HEK293T (cell line): ENCODE data around the gene CCM2L.

ENCODE experiments used
- CTCF ChIA-PET: fragments of 350-600 bp; formaldehyde crosslinking; extraction: SDS; loops from one replicate; lab custom pipeline; 2021; ENCODE audit warnings: antibody characterized with exemption, inconsistent platforms; lab: Yijun Ruan, JAX
- POLR2A ChIA-PET: fragments of 350-600 bp; formaldehyde crosslinking; extraction: SDS; loops from one replicate; lab custom pipeline; 2020; ENCODE audit warnings: antibody characterized with exemption, inconsistent platforms; lab: Yijun Ruan, JAX
- DNase-seq: peaks from one replicate; pipeline ENCODE4 v3.0.0; 2012; ENCODE audit warnings: mixed read lengths; ENCODE audit errors: extremely low spot score
- ARNT ChIP-seq: fragments of 450-650 bp; IDR thresholded peaks from 2 replicates; pipeline ENCODE4 v1.6.1; 2017; ENCODE audit warnings: mild to moderate bottlenecking
- BHLHE40 ChIP-seq: fragments of 450-650 bp; IDR thresholded peaks from 2 replicates; pipeline ENCODE4 v1.6.1; 2016; ENCODE audit warnings: mild to moderate bottlenecking, moderate library complexity, borderline replicate concordance
- CTBP1 ChIP-seq: fragments of 450-650 bp; IDR thresholded peaks from 2 replicates; pipeline ENCODE4 v1.6.1; 2016; ENCODE audit warnings: borderline replicate concordance
- ELF4 ChIP-seq: fragments of 450-650 bp; IDR thresholded peaks from 2 replicates; pipeline ENCODE4 v1.6.1; 2017; ENCODE audit warnings: antibody characterized with exemption
- FOXA1 ChIP-seq: fragments of 450-650 bp; IDR thresholded peaks from 2 replicates; pipeline ENCODE4 v1.6.1; 2016; ENCODE audit warnings: mild to moderate bottlenecking
- FOXK2 ChIP-seq: fragments of 450-650 bp; IDR thresholded peaks from 2 replicates; pipeline ENCODE4 v1.6.1; 2016; ENCODE audit warnings: mild to moderate bottlenecking
- FOXM1 ChIP-seq: fragments of 450-650 bp; IDR thresholded peaks from 2 replicates; pipeline ENCODE4 v1.6.1; 2017; ENCODE audit warnings: mild to moderate bottlenecking, borderline replicate concordance
- HDGF ChIP-seq: fragments of 450-650 bp; IDR thresholded peaks from 2 replicates; pipeline ENCODE4 v1.6.1; 2017; ENCODE audit warnings: antibody characterized with exemption, borderline replicate concordance
- L3MBTL2 ChIP-seq: fragments of 450-650 bp; conservative IDR thresholded peaks from 2 replicates; pipeline ENCODE4 v1.6.1; 2016; ENCODE audit warnings: mild to moderate bottlenecking
- LEF1 ChIP-seq: fragments of 450-650 bp; IDR thresholded peaks from 2 replicates; pipeline ENCODE4 v1.6.1; 2017; ENCODE audit warnings: mild to moderate bottlenecking, borderline replicate concordance
- NFRKB ChIP-seq: fragments of 450-650 bp; IDR thresholded peaks from 2 replicates; pipeline ENCODE4 v1.6.1; 2016; ENCODE audit warnings: mild to moderate bottlenecking, moderate library complexity
- SP1 ChIP-seq: fragments of 450-650 bp; IDR thresholded peaks from 2 replicates; pipeline ENCODE4 v1.6.1; 2017
- SUZ12 ChIP-seq: fragments of 450-650 bp; IDR thresholded peaks from 2 replicates; pipeline ENCODE4 v1.6.1; 2016; ENCODE audit warnings: mild to moderate bottlenecking
- TARDBP ChIP-seq: fragments of 450-650 bp; IDR thresholded peaks from 2 replicates; pipeline ENCODE4 v1.6.1; 2016
- ZNF384 ChIP-seq: fragments of 450-650 bp; IDR thresholded peaks from 2 replicates; pipeline ENCODE4 v1.6.1; 2016
- TF ChIP-seq, protein P1 (sequence below): fragments of 450-650 bp; IDR thresholded peaks from 2 replicates; pipeline ENCODE4 v1.6.1; 2016

Gene CCM2L

DNA sequence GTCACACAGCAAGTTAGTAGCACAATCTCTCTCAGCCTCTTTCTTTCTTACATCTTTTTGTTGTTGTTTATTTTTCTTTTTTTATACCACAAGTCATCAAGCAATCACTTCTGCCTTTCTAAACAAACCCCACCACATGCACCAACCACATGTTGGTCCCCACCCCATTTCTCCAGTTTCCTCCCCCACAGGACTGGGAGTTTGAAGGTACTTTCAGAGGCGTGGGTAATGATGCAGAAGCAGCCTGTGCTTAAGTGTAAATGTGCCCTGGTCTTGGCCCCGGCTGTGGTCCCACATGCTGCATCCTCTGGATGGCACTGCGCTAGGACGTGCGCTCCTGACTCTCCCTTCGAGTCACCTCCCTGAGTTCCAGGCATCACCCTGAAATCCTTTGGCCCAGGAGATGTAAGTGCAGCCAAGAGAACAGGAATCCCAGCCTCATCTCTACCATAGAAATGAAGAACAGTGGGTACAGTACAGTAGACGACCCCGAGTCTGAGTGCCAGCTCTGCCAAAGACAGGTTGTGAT, 47.5 kb downstream of the CCM2L start:
- CTCF ChIA-PET: interaction anchor here (0.7 kb wide), 1 partner anchor 32 kb away, joined by 3 read pairs; no protein-coding TSS in a partner anchor
- TF ChIP-seq L3MBTL2 (no peak), CTBP1 (no peak), LEF1 (no peak), ARNT (no peak), SUZ12 (no peak), SP1 (no peak), FOXK2 (no peak), ELF4 (no peak), ZNF384 (no peak), BHLHE40 (no peak)
- TF ChIP-seq, protein P1, sequence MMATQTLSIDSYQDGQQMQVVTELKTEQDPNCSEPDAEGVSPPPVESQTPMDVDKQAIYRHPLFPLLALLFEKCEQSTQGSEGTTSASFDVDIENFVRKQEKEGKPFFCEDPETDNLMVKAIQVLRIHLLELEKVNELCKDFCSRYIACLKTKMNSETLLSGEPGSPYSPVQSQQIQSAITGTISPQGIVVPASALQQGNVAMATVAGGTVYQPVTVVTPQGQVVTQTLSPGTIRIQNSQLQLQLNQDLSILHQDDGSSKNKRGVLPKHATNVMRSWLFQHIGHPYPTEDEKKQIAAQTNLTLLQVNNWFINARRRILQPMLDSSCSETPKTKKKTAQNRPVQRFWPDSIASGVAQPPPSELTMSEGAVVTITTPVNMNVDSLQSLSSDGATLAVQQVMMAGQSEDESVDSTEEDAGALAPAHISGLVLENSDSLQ: no peak
- no peak for DNase-seq
- POLR2A ChIA-PET: no interaction called here

DNA sequence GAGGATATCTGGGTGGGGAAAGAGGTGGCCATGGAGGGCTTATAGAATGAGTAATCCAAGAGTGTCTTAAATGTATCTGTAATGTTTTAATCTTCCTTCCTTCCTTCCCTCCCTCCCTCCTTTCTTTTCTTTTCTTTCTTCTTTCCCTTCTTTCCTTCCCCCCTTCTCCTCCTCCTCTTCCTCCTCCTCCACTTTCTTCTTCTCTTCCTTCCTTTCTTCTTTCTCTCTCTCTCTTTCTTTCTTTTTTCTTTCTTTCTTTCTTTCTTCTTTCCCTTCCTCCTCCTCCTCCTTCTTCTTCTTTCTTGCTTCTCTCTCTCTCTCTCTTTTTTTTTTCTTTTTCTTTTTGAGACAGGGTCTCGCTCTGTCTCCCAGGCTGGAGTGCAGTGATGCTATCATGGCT, 49.0 kb downstream of the CCM2L start:
- DNase-seq: no peak
- CTCF ChIA-PET: no interaction called here
- POLR2A ChIA-PET: no interaction called here
- TF ChIP-seq TARDBP: no peak
- TF ChIP-seq ELF4: no peak
- no peak for TF ChIP-seq FOXK2

DNA sequence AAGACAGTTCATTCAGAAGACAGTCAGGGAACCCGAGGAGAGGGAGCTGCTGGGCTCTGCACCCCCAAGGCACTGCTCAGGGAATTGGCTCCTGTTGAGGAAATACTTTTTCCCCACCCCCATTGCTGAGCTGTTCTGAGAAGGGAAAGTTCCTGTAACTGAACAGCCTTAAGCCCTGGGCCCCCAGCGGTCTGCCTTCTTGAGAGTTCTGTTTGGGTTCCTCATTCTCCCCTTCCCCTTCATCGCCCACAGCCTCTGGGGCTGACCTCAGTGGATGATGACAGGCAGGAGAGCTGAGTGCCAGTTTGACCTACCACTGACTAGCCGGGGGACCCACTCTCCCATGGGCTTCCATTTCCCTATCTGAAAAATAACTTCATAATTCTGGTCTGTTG, 52.5 kb downstream of the CCM2L start:
- ChIA-PET CTCF (interaction anchor here (0.5 kb wide), 1 partner anchor 478 kb away, joined by 3 read pairs; no protein-coding TSS in a partner anchor), POLR2A (interaction anchor here (0.6 kb wide), 1 partner anchor 34 kb away, joined by 3 read pairs; no protein-coding TSS in a partner anchor)
- TF ChIP-seq HDGF: no peak
- no peak for TF ChIP-seq ELF4
- TF ChIP-seq TARDBP: no peak
- DNase-seq: no peak

DNA sequence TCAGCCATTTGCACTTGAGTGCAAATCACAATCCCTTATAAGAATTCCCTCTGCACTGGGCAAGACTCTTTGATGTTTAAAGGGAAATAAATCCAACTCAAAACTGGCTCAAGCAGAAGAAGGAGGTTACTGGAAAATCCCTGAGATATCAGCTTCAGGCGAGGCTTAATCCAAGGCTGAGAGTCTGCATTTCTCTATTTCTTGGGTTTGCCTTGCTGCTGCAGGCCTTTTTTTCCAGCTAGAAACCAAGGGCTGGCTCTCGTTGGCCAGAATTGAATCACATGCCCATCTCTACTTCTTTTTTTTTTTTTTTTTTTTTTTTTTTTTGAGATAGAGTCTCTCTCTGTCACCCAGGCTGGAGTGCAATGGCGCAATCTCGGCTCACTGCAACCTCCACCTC, 53.5 kb downstream of the CCM2L start:
- CTCF ChIA-PET: no interaction called here
- POLR2A ChIA-PET: no interaction called here
- no peak for DNase-seq
- TF ChIP-seq FOXA1: no peak
- TF ChIP-seq, protein P1: no peak
- TF ChIP-seq L3MBTL2: no peak

DNA sequence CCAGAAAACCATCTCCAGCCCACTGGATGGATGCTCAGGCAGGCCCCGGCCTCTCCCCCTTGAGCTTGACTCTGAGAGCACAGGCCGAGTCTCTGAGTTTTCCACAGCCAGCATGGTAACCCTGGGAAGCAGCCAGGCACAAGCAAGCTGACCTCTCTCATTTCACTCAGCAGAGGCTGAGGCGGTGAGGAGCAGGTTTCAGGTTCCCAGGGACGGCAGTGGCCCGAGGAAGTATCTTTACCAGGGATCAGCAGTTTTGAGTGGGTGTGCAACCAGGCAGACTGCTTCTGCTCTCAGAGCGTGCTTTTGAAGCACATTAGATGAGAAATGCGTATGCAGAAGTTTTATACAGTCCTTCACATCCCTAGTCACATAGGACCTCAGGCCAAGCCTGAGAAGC, 54.4 kb downstream of the CCM2L start:
- TF ChIP-seq FOXA1 (no peak), FOXM1 (no peak), NFRKB (no peak), SUZ12 (no peak), SP1 (no peak), L3MBTL2 (no peak), TARDBP (no peak), FOXK2 (no peak), BHLHE40 (no peak), HDGF (no peak), CTBP1 (no peak), ZNF384 (no peak), ELF4 (no peak), LEF1 (no peak), ARNT (no peak)
- TF ChIP-seq, protein P1: no peak
- ChIA-PET POLR2A (no interaction called here), CTCF (interaction anchor here (0.5 kb wide), 1 partner anchor 66 kb away, joined by 3 read pairs; no protein-coding TSS in a partner anchor)
- DNase-seq: no peak

DNA sequence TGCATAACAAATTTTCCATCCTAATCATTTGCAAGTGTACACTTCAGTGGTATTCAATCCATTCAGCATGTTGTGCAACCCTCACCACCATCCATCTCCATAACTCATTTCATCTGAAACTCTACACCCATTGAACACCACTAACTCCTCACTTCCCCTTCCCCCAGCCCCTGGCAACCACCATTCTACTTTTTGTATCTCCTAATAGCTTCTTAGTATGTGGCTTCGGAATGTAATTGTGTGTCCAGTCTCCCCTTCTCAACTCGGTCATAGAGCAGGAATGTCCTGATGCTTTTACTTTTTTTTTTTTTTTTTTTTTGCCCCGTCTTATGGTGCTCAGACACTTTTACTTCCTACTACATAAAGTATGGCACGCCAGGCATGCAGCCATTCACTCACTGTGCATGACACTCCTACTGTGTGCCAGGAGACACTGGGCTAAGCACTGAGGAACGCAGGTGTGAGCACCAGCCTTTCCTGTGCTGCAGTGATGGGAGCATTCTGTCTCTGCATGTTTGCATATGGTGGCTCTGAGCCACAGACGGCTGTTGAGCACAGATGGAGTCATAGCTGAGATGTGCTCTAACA, 57.1 kb downstream of the CCM2L start:
- DNase-seq: no peak
- no peak for TF ChIP-seq BHLHE40
- no peak for TF ChIP-seq ELF4
- TF ChIP-seq FOXA1: no peak
- no peak for TF ChIP-seq CTBP1
- TF ChIP-seq LEF1: no peak
- no peak for TF ChIP-seq FOXM1
- no peak for TF ChIP-seq ZNF384
- CTCF ChIA-PET: interaction anchor here (0.6 kb wide), 1 partner anchor 30 kb away, joined by 3 read pairs; no protein-coding TSS in a partner anchor
- POLR2A ChIA-PET: interaction anchor here (1.0 kb wide), 1 partner anchor 42 kb away, joined by 3 read pairs; the partner anchor contains the start of gene TM9SF4

DNA sequence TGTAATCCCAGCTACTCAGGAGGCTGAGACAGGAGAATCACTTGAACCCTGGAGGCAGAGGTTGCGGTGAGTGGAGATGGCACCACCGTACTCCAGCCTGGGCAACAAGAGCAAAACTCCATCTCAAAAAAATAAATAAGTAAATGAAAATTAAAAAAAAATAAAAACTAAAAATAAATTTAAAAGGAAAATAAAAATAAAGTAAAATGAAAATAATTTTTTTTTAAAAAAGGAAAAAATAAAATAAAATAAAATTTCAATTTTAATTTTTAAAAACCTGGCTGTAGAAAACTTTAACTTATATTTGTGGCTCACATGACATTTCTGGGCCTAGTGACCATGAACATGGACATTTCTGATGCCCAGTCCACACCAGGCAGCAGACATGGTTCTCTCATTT, 57.9 kb downstream of the CCM2L start:
- TF ChIP-seq CTBP1 (no peak), ARNT (no peak), ELF4 (no peak), TARDBP (no peak), BHLHE40 (no peak), FOXA1 (no peak), LEF1 (no peak), FOXM1 (no peak), SP1 (no peak)
- TF ChIP-seq, protein P1: no peak
- ChIA-PET POLR2A (no interaction called here), CTCF (no interaction called here)
- no peak for DNase-seq
